Panc1 (cell line): ENCODE results near the gene KHNYN. TPM values are rescaled to one million over a fixed set of nuclear protein-coding genes. Genes with fewer than 3 reads are reported as not detected.
"Not testable (repeated sequence)": the region's sequence is repeated elsewhere in the genome, so short reads cannot be mapped to it uniquely, and the experiment has no call there.

Experiments
- ATAC-seq: fragments of 200-7000 bp; cut with Tn5 transposase; 2 replicates; pipeline ENCODE4 v1.9.1; 2020; ENCODE audit warnings: mild to moderate bottlenecking, moderate library complexity
- BruUV-seq: library from RNA; stranded (reverse); fragments of 400-500 nt; replicated peaks from 2 replicates; lab custom pipeline; 2021; lab: Mats Ljungman, UMichigan
- CTCF ChIA-PET: fragments of 300-600 bp; sonication (Branson Sonifier 250); formaldehyde crosslinking; loops from one replicate; lab custom pipeline; 2022; ENCODE audit warnings: antibody characterized with exemption; lab: Charles Lee
- POLR2A ChIA-PET: fragments of 300-600 bp; sonication (Branson Sonifier 250); formaldehyde crosslinking; loops from one replicate; lab custom pipeline; 2022; ENCODE audit warnings: antibody characterized with exemption; lab: Charles Lee
- DNase-seq: peaks from one replicate; pipeline ENCODE4 v3.0.0-alpha.2; 2010; ENCODE audit warnings: low read depth, low spot score
- H3K27ac ChIP-seq: 2 replicates; pipeline ENCODE4 v1.5.1; 2011; ENCODE audit warnings: mild to moderate bottlenecking, low read length, inconsistent platforms
- H3K27me3 ChIP-seq: fragments of 200-500 bp; sonication (Bioruptor generic); 2 replicates; pipeline ENCODE4 v1.6.0; 2014; ENCODE audit warnings: low read length, inconsistent platforms; ENCODE audit not compliant: control insufficient read depth, insufficient read depth
- H3K36me3 ChIP-seq: fragments of 200-500 bp; sonication (Bioruptor generic); 2 replicates; pipeline ENCODE4 v1.5.1; 2014; ENCODE audit warnings: inconsistent platforms, mild to moderate bottlenecking, low read length, moderate library complexity; ENCODE audit not compliant: control insufficient read depth, insufficient read depth
- H3K4me1 ChIP-seq: 2 replicates; pipeline ENCODE4 v1.5.1; 2011; ENCODE audit warnings: inconsistent platforms, mild to moderate bottlenecking, low read length, moderate library complexity; ENCODE audit not compliant: control insufficient read depth, insufficient read depth
- H3K4me3 ChIP-seq, 2 experiments: 2 replicates each; pipeline ENCODE4 v1.5.1; 2011 to 2012; ENCODE audit warnings: low read depth in 2 of 2, low read length in 2 of 2, mild to moderate bottlenecking in 2 of 2, inconsistent platforms in 1 of 2, moderate library complexity in 1 of 2
- H3K9me3 ChIP-seq: fragments of 200-500 bp; sonication (Bioruptor generic); 2 replicates; pipeline ENCODE4 v1.5.1; 2014; ENCODE audit warnings: low read depth, mild to moderate bottlenecking, inconsistent platforms, low read length, moderate library complexity; ENCODE audit not compliant: control insufficient read depth, insufficient read depth
- CTCF ChIP-seq: fragments of 450-650 bp; IDR thresholded peaks from 2 replicates; pipeline ENCODE4 v1.5.1; 2017; ENCODE audit warnings: mild to moderate bottlenecking
- POLR2AphosphoS5 ChIP-seq: IDR thresholded peaks from 2 replicates; pipeline ENCODE4 v1.6.1; 2012; ENCODE audit warnings: mild to moderate bottlenecking, low read depth, low read length, moderate library complexity
- REST ChIP-seq, 2 experiments: IDR thresholded peaks; 2 replicates each; pipeline ENCODE4 v1.6.1; 2011 to 2012; ENCODE audit warnings: low read depth in 2 of 2, control low read depth in 1 of 2, low read length in 1 of 2, mild to moderate bottlenecking in 1 of 2, moderate library complexity in 1 of 2; ENCODE audit not compliant: insufficient read depth in 1 of 2
- SIN3A ChIP-seq: IDR thresholded peaks from 2 replicates; pipeline ENCODE4 v1.6.1; 2012; ENCODE audit warnings: low read depth, mild to moderate bottlenecking, low read length, moderate library complexity, borderline replicate concordance; ENCODE audit not compliant: insufficient read depth
- TCF7L2 ChIP-seq: IDR thresholded peaks from 2 replicates; pipeline ENCODE4 v1.6.1; 2011; ENCODE audit warnings: mild to moderate bottlenecking, low read depth, low read length, inconsistent platforms
- in situ Hi-C: cut with HindIII; loops from 2 replicates; pipeline ENCODE4 v1.10.0; 2016; ENCODE audit warnings: low sequenced_read_pairs, low pct_unique_long_range_greater_than_20kb
- intact Hi-C: fragments of 100-400 bp; cut with micrococcal nuclease; formaldehyde crosslinking; loops from one replicate; pipeline ENCODE4 v1.10.0; 2022; ENCODE audit not compliant: unreplicated experiment
- total RNA-seq: library from RNA; stranded (reverse); gene quantifications from one replicate; pipeline ENCODE4 v1.2.1, GENCODE V29; 2021; ENCODE audit not compliant: unreplicated experiment

Gene KHNYN
- total RNA-seq, 1 experiment from 2014 or later, result 37.6 TPM

- intact Hi-C loops (no loop called here), in situ Hi-C loops (no loop called here)
- Histone ChIP-seq H3K27me3 (no peaks in the 10 kb centered on the region), H3K36me3 (no peaks in the 10 kb centered on the region), H3K9me3 (no peaks in the 10 kb centered on the region), H3K4me1 (no peaks in the 10 kb centered on the region), H3K27ac (no peak overlapping the region), H3K4me3 (no peak overlapping the region)
- peak; percentile 82 for TF ChIP-seq CTCF
- no peak for TF ChIP-seq REST (IDR thresholded peaks at IDR 0.05; ENCODE audit: insufficient read depth in 1 of 2, low read depth in 2 of 2, low read length in 1 of 2)
- ChIA-PET POLR2A (no interaction called here), CTCF (interaction anchor here (0.6 kb wide), 1 partner anchor 229 kb away, joined by 11 read pairs; no protein-coding TSS in a partner anchor)
- BruUV-seq, result no TSS peak
- DNase-seq (peak; percentile 8), ATAC-seq (peak; percentile 87)
These were observed 52.0 kb downstream of the KHNYN start for GRCh38 chr14:24481622-24482324.

- intact Hi-C loops, H3K27ac ChIP-seq, H3K9me3 ChIP-seq, H3K4me3 ChIP-seq, H3K36me3 ChIP-seq, in situ Hi-C loops, H3K4me1 ChIP-seq, H3K27me3 ChIP-seq, DNase-seq, BruUV-seq, CTCF ChIA-PET, POLR2A ChIA-PET: not testable (repeated sequence)
- ATAC-seq, result peak; percentile 73; the same call in 1 of the 2 replicates
These were observed 53.0 kb downstream of the KHNYN start for GRCh38 chr14:24482699-24483303.

- in situ Hi-C loops (no loop called here), intact Hi-C loops (no loop called here)
- H3K27ac ChIP-seq, result no peak overlapping the region
- H3K4me3 ChIP-seq, result no peak overlapping the region
- BruUV-seq, result no TSS peak
- no peaks in the 10 kb centered on the region for H3K4me1 ChIP-seq
- POLR2A ChIA-PET, result no interaction called here
- TF ChIP-seq REST (IDR thresholded peaks at IDR 0.05; ENCODE audit: insufficient read depth in 1 of 2, low read depth in 2 of 2, low read length in 1 of 2), result no peak
- no peak for TF ChIP-seq TCF7L2
- no peak for TF ChIP-seq CTCF
- TF ChIP-seq SIN3A, result no peak
- no peak for TF ChIP-seq POLR2AphosphoS5
- DNase-seq (no peak), ATAC-seq (peak; percentile 53; the same call in 1 of the 2 replicates)
- H3K27me3 ChIP-seq, result no peaks in the 10 kb centered on the region
- CTCF ChIA-PET, result no interaction called here
- H3K9me3 ChIP-seq, result no peaks in the 10 kb centered on the region
- H3K36me3 ChIP-seq, result no peaks in the 10 kb centered on the region
These were observed 54.0 kb downstream of the KHNYN start for GRCh38 chr14:24483604-24484252.
